Measurements from ENCODE around the gene ATAD1. TPM values are rescaled to one million over a fixed set of nuclear protein-coding genes. Genes with fewer than 3 reads are reported as not detected.

The ATAD1 gene
- total and polyA plus RNA-seq, 9 of the 15 experiments (the other 6 are each of a cell fraction or from before 2014, with no cell fraction given): 11.3 to 33.8 (median 27.3) TPM

DNA sequence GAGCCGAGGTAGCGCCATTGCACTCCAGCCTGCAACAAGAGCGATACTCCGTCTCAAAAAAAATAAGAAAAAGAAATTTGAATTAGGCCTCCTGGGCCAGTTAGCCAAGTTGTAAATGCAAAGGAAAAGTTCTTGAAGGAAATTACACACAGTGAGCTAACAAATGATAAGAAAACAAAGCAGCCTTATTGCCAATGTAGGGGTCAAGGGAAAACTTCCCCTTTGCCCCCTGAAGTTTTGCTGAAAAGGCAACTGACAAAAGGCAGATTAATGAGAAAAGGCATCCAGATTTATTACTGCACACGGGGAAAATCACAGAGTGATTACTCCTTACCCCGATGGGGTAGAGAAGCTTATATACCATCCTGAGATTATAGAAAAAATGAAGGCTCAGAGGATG, 88.1 kb downstream of the ATAD1 start:
- H3K79me2 ChIP-seq (ENCODE audit: control insufficient read depth, insufficient read depth, low read length): no peaks in the 10 kb centered on the region
- no peaks in the 10 kb centered on the region for H3K4me1 ChIP-seq (replicated peaks in 1 of 2; ENCODE audit: control insufficient read depth in 2 of 2, insufficient read depth in 2 of 2, low read length in 2 of 2)
- no peaks in the 10 kb centered on the region for H4K20me1 ChIP-seq (replicated peaks; ENCODE audit: control insufficient read depth, insufficient read depth, low read length)
- H3K36me3 ChIP-seq (ENCODE audit: control insufficient read depth, insufficient read depth, low read length): no peaks in the 10 kb centered on the region
- no peak overlapping the region for H3K27ac ChIP-seq (ENCODE audit: extremely low read depth, low read depth, low read length)
- peaks cover 0 to 4% of the 10 kb centered on the region in 2 experiments; a peak in 4 of 5 replicates for H3K27me3 ChIP-seq (ENCODE audit: control insufficient read depth in 2 of 2, insufficient read depth in 2 of 2, low read length in 2 of 2)
- intact Hi-C loops (cut with micrococcal nuclease) (loop anchor here (10.0 kb wide), 1 partner anchor 195 kb away; no protein-coding TSS in a partner anchor), in situ Hi-C loops (cut with MboI) (no loop called here)
- H3K4me3 ChIP-seq: no peak overlapping the region
- no peak for TF ChIP-seq ZNF77 (CRISPR knock-in tag; IDR thresholded peaks at IDR 0.05)
- no peak for TF ChIP-seq TSC22D4 (tag; IDR thresholded peaks at IDR 0.05)
- TF ChIP-seq, protein P1, sequence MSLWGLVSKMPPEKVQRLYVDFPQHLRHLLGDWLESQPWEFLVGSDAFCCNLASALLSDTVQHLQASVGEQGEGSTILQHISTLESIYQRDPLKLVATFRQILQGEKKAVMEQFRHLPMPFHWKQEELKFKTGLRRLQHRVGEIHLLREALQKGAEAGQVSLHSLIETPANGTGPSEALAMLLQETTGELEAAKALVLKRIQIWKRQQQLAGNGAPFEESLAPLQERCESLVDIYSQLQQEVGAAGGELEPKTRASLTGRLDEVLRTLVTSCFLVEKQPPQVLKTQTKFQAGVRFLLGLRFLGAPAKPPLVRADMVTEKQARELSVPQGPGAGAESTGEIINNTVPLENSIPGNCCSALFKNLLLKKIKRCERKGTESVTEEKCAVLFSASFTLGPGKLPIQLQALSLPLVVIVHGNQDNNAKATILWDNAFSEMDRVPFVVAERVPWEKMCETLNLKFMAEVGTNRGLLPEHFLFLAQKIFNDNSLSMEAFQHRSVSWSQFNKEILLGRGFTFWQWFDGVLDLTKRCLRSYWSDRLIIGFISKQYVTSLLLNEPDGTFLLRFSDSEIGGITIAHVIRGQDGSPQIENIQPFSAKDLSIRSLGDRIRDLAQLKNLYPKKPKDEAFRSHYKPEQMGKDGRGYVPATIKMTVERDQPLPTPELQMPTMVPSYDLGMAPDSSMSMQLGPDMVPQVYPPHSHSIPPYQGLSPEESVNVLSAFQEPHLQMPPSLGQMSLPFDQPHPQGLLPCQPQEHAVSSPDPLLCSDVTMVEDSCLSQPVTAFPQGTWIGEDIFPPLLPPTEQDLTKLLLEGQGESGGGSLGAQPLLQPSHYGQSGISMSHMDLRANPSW (CRISPR knock-in tag; IDR thresholded peaks at IDR 0.05): no peak
- no peak for TF ChIP-seq HMGN3 (IDR thresholded peaks at IDR 0.05; ENCODE audit: borderline replicate concordance, extremely low read depth, insufficient read length, low read depth, low read length)
- TF ChIP-seq, protein P2, sequence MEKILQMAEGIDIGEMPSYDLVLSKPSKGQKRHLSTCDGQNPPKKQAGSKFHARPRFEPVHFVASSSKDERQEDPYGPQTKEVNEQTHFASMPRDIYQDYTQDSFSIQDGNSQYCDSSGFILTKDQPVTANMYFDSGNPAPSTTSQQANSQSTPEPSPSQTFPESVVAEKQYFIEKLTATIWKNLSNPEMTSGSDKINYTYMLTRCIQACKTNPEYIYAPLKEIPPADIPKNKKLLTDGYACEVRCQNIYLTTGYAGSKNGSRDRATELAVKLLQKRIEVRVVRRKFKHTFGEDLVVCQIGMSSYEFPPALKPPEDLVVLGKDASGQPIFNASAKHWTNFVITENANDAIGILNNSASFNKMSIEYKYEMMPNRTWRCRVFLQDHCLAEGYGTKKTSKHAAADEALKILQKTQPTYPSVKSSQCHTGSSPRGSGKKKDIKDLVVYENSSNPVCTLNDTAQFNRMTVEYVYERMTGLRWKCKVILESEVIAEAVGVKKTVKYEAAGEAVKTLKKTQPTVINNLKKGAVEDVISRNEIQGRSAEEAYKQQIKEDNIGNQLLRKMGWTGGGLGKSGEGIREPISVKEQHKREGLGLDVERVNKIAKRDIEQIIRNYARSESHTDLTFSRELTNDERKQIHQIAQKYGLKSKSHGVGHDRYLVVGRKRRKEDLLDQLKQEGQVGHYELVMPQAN (IDR thresholded peaks at IDR 0.05; ENCODE audit: borderline replicate concordance): no peak
- no peak for TF ChIP-seq MAFF (IDR thresholded peaks at IDR 0.05; ENCODE audit: low read length)
- no peak for TF ChIP-seq DPF2 (IDR thresholded peaks at IDR 0.05)
- TF ChIP-seq EHMT2 (IDR thresholded peaks at IDR 0.05): no peak
- no peak for TF ChIP-seq ZFP36 (IDR thresholded peaks at IDR 0.05; ENCODE audit: low read depth, low read length, partially characterized antibody)
- TF ChIP-seq ASH1L (IDR thresholded peaks at IDR 0.05; ENCODE audit: borderline replicate concordance, low read depth, partially characterized antibody): no peak
- no peak for TF ChIP-seq TCF7L2 (IDR thresholded peaks at IDR 0.05; ENCODE audit: low read depth, low read length)
- WGBS (ENCODE audit: insufficient coverage, low coverage, missing lambda C conversion rate): 14% methylated on average over 6 of the region's 6 CpGs
- ATAC-seq: no peak
- ChIA-PET CTCF (ENCODE audit: low intra/inter-chr PET ratio) (no interaction called here), POLR2A (interaction anchor here (0.7 kb wide), 2 partner anchors 14 to 156 kb away, joined by 3 read pairs; no protein-coding TSS in a partner anchor)
- no TSS peak for BruUV-seq (replicated peaks)
- no peak for FAIRE-seq
- H3K9me3 ChIP-seq (replicated peaks; ENCODE audit: control insufficient read depth, insufficient read depth, low read depth, low read length): no peaks in the 10 kb centered on the region
- H3K4me2 ChIP-seq (ENCODE audit: insufficient read depth, low read length): no peak overlapping the region
- H3K9me1 ChIP-seq (ENCODE audit: control insufficient read depth, insufficient read depth, low read length): no peaks in the 10 kb centered on the region
- no peak for DNase-seq (ENCODE audit: extremely low read depth in 1 of 4, low spot score in 3 of 4)
- H3K9ac ChIP-seq (ENCODE audit: insufficient read depth in 1 of 2, low read depth in 2 of 2, low read length in 2 of 2): no peak overlapping the region
- no peak overlapping the region for H2AFZ ChIP-seq (ENCODE audit: low read depth, low read length)
